Colonic mucosa (tissue), 4 donors: ENCODE data around the gene FRMD4B. TPM values are rescaled to one million over a fixed set of nuclear protein-coding genes. Genes with fewer than 3 reads are reported as not detected.
"Not testable (repeated sequence)": the region's sequence is repeated elsewhere in the genome, so short reads cannot be mapped to it uniquely, and the experiment has no call there.

Experiments used
- DNase-seq: peaks from one replicate; pipeline ENCODE4 v3.0.0-alpha.2; 2020
- H3K27ac ChIP-seq: fragments of 200-600 bp; one replicate; pipeline ENCODE4 v1.8.0; 2021
- H3K27me3 ChIP-seq: fragments of 200-600 bp; one replicate; pipeline ENCODE4 v1.8.0; 2021
- H3K36me3 ChIP-seq: fragments of 200-600 bp; one replicate; pipeline ENCODE4 v1.8.0; 2021
- H3K4me1 ChIP-seq: fragments of 200-600 bp; one replicate; pipeline ENCODE4 v1.8.0; 2021; ENCODE audit warnings: mild to moderate bottlenecking
- H3K4me3 ChIP-seq: fragments of 200-600 bp; one replicate; pipeline ENCODE4 v1.8.0; 2021
- H3K9ac ChIP-seq, 2 donors: one replicate each; pipeline ENCODE4 v1.7.0; 2013; ENCODE audit warnings: control low read depth in 2 of 2, low read depth in 2 of 2, low read length in 2 of 2
- H3K9me3 ChIP-seq: fragments of 200-600 bp; one replicate; pipeline ENCODE4 v1.8.0; 2021
- intact Hi-C: fragments of 100-400 bp; cut with DNase I; formaldehyde crosslinking; loops from one replicate; pipeline ENCODE4 v1.14.1; 2022
- total RNA-seq, 2 donors: library from RNA; stranded (reverse); fragmentation: NEBNext Ultra II Directional in 1 of 2; extraction: Animal tissue kit (Norgen Biotek cat#: 25700) in 1 of 2; gene quantifications; one replicate each; pipeline ENCODE4 v1.2.1, GENCODE V29; 2021
- TF ChIP-seq, protein P1 (sequence below): fragments of 200-600 bp; IDR thresholded peaks from one replicate; pipeline ENCODE4 v1.8.0; 2022; ENCODE audit warnings: antibody characterized with exemption, mild to moderate bottlenecking
- donor health status: healthy.
- donor health status: DM: no; HTN: no; CAD: no.
- donor health status: DM: no; HTN: no; CAD: no.

The FRMD4B gene
- total RNA-seq, 2 donors from 2014 or later, result 13.5 to 21.1 TPM

DNA sequence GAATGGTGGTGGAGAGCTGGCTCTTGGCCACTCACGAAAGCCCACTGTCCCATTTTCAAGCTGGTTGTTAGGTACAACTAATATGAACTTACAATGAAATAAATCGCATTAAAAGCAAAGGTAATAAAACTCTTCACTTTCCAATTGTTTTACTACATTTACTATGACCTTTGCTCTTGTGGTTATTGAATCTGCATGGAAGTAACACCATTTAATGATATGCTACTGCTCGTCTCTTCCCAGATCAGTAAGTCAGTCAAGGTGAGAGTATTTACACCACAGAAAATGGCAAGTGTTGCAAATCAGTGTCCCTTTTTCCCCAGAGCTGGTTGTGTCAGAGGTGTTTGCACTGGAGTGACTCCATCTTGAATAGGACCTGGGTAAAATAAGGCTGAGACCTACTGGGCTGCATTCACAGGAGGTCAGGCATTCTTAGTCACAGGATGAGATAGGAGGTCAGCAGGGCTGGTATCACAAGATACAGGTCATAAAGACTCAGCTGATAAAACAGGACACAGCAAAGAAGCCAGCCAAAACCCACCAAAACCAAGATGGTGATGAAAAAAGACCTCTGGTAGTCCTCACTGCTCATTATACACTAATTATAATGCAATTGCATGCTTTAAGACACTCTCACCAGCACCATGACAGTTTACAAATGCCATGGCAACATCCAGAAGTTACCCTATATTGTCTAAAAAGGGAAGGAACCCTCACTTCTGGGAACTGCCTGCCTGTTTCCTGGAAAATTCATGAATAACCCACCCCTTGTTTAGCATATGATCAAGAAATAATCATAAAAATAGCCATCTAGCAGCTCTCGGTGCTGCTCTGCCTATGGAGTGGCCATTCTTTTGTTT is 57.6 kb downstream of the FRMD4B start:
- H3K27ac ChIP-seq, result no peak overlapping the region

DNA sequence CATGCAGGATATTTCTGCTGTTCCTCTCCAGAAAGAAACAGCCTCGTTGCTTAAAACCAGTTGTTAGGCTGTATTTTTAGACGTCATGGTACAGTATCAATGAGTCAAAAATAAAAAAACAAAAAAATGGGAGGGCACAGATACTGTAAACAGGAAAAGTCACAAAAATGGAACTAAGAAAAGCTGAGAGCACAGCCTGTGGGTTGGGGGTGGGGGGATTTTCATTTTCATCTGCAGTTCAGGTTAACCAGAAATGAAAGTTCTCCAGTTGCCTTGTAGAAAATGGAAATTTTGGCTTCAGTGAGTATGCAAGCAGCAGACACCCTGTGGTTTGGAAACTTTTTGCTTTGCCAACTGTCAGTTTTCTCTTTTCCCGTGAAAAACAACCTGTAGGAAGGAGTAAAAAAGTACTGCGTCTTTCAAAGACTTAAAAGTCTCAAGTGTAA is 59.0 kb downstream of the FRMD4B start:
- H3K27ac ChIP-seq, result no peak overlapping the region
- TF ChIP-seq, protein P1, sequence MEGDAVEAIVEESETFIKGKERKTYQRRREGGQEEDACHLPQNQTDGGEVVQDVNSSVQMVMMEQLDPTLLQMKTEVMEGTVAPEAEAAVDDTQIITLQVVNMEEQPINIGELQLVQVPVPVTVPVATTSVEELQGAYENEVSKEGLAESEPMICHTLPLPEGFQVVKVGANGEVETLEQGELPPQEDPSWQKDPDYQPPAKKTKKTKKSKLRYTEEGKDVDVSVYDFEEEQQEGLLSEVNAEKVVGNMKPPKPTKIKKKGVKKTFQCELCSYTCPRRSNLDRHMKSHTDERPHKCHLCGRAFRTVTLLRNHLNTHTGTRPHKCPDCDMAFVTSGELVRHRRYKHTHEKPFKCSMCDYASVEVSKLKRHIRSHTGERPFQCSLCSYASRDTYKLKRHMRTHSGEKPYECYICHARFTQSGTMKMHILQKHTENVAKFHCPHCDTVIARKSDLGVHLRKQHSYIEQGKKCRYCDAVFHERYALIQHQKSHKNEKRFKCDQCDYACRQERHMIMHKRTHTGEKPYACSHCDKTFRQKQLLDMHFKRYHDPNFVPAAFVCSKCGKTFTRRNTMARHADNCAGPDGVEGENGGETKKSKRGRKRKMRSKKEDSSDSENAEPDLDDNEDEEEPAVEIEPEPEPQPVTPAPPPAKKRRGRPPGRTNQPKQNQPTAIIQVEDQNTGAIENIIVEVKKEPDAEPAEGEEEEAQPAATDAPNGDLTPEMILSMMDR, result no peak
- intact Hi-C loops, result no loop called here
- no peaks in the 10 kb centered on the region for H3K36me3 ChIP-seq
- no peak for DNase-seq
- no peaks in the 10 kb centered on the region for H3K4me1 ChIP-seq
- H3K27me3 ChIP-seq, result no peaks in the 10 kb centered on the region
- H3K9me3 ChIP-seq, result no peaks in the 10 kb centered on the region
- no peak overlapping the region for H3K4me3 ChIP-seq
- no peak overlapping the region for H3K9ac ChIP-seq

More for the DNA sequence above, 57.6 kb downstream of the FRMD4B start:
- Histone ChIP-seq H3K9me3 (no peaks in the 10 kb centered on the region), H3K4me1 (no peaks in the 10 kb centered on the region), H3K4me3 (no peak overlapping the region), H3K9ac (no peak overlapping the region), H3K27me3 (no peaks in the 10 kb centered on the region), H3K36me3 (no peaks in the 10 kb centered on the region)
- intact Hi-C loops, result no loop called here
- no peak for DNase-seq
- TF ChIP-seq, protein P1, result no peak

DNA sequence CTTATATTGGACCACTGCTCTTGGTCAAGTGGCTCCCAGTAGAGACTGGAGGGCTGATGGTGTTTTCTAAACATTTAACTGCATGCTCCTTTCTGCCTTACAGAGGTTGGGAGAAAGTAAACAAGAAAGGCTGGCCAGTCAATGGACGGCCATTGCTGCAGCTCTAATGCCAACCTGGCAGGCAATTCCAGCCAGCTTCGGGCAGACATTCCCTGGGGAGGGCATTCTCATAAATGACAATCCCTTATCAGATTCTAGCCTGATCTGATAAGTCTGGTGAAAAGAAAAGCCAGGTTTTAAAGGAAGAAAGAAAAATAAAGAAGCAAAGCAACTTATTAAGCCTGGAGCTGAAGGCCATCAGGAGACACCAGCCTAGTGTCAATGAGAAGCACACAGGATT is 60.7 kb downstream of the FRMD4B start:
- Histone ChIP-seq H3K9me3 (no peaks in the 10 kb centered on the region), H3K9ac (no peak overlapping the region), H3K36me3 (no peaks in the 10 kb centered on the region), H3K27ac (no peak overlapping the region), H3K4me3 (no peak overlapping the region), H3K27me3 (no peaks in the 10 kb centered on the region), H3K4me1 (no peaks in the 10 kb centered on the region)
- no peak for DNase-seq
- TF ChIP-seq, protein P1, result no peak
- intact Hi-C loops, result no loop called here

DNA sequence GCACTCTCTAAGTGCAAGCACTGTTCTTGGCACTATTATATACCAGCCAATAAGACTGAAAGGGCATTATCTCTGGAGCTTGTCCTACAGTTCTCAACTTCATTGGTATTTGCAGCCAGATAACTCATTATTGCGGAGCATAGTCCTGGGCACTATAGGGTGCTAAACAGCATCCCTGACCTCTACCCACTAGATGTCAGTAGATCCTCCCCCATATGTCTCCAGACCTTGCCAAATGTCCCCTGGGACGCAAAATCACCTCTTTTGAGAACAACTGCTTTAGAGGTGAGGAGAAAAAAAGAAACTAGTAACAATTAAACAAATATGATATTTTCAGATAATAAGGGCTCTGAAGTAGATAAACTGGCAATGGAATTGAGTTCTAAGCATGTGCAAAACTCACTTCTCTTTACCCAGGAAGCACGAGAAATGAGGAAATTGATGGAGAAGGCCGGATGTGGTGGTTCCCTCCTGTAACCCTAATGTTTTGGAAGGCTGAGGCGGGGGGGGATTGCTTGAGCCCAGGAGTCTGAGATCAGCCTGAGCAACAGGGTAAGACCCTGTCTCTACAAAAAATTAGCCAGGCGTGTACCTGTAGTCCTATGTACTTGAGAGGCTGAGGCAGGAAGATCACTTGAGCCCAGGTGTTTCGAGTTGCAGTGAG is 61.4 kb downstream of the FRMD4B start:
- Histone ChIP-seq H3K27ac (no peak overlapping the region), H3K4me1 (no peaks in the 10 kb centered on the region)
- intact Hi-C loops, result no loop called here

DNA sequence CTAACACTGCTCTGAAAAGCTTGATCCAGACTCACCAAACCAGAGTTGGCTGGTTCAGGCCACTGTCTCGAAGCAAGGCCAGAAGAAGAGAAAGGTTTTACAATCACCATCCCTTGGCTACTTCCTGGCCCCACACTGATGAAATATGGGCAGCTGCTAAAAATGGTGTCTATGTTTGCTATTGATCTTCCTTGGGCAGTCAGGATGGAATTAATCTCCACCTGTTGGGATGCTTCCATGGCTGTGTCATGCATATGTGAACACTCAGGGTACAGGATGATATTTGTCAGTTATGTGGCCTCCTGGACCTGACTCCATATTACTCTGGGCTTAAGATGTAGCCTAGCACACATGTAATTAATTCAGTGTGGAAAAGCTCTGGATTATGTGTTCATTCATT is 61.9 kb downstream of the FRMD4B start:
- H3K27ac ChIP-seq, result no peak overlapping the region
- DNase-seq, result no peak
- no peak overlapping the region for H3K9ac ChIP-seq
- H3K4me1 ChIP-seq, result no peaks in the 10 kb centered on the region
- intact Hi-C loops, result no loop called here
- H3K36me3 ChIP-seq, result no peaks in the 10 kb centered on the region
- H3K4me3 ChIP-seq, result no peak overlapping the region
- TF ChIP-seq, protein P1, result no peak
- H3K9me3 ChIP-seq, result no peaks in the 10 kb centered on the region
- no peaks in the 10 kb centered on the region for H3K27me3 ChIP-seq

More for the DNA sequence above, 61.4 kb downstream of the FRMD4B start:
- Histone ChIP-seq H3K4me3 (no peak overlapping the region), H3K36me3 (no peaks in the 10 kb centered on the region), H3K9ac (no peak overlapping the region), H3K9me3 (no peaks in the 10 kb centered on the region), H3K27me3 (no peaks in the 10 kb centered on the region)
- DNase-seq, result no peak
- TF ChIP-seq, protein P1, result no peak

DNA sequence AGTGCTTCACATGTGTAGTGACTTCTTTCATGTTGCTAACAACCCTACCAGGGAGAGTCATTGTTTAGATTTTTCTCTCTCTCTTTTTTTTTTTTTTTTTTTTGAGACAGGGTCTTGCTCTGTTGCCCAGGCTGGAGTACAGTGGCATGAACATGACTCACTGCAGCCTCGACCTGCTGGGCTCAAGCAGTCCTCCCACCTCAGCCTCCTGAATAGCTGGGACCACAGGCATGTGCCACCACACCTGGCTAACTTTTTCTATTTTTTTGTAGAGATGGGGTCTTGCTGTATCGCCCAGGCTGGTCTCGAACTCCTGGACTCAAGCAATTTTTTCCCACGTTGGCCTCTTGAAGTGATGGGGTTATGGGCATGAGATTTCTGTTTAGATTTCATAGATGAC is 63.4 kb downstream of the FRMD4B start:
- H3K36me3 ChIP-seq, H3K4me3 ChIP-seq, H3K4me1 ChIP-seq, H3K27me3 ChIP-seq, H3K9me3 ChIP-seq, DNase-seq, H3K9ac ChIP-seq, intact Hi-C loops, H3K27ac ChIP-seq: not testable (repeated sequence)
